MM.1S (cell line): Measurements from ENCODE around the gene BACH2.

Source experiments
- CTCF ChIP-seq: fragments of 300-600 bp; sonication (generic); IDR thresholded peaks from 2 replicates; pipeline ENCODE4 v1.5.1; 2016; ENCODE audit warnings: antibody characterized with exemption, low read length, mixed read lengths
- EZH2 ChIP-seq: fragments of 300-600 bp; sonication (generic); optimal IDR thresholded peaks from 2 replicates; pipeline ENCODE3; 2017; ENCODE audit warnings: low read depth, mild to moderate bottlenecking, antibody characterized with exemption, low read length, mixed read lengths
- EZH2phosphoT487 ChIP-seq: fragments of 300-600 bp; sonication (generic); IDR thresholded peaks from 2 replicates; pipeline ENCODE4 v1.6.1; 2018; ENCODE audit warnings: antibody characterized with exemption, low read length

- TF ChIP-seq CTCF (no peak), EZH2 (no peak), EZH2phosphoT487 (no peak)
These were observed 189.3 kb downstream of the BACH2 start for GRCh38 chr6:90107371-90107770.
